Motor neuron (in vitro differentiated cells): ENCODE data around the gene TUBA1C. TPM values are rescaled to one million over a fixed set of nuclear protein-coding genes. Genes with fewer than 3 reads are reported as not detected.
"Not testable (repeated sequence)": the region's sequence is repeated elsewhere in the genome, so short reads cannot be mapped to it uniquely, and the experiment has no call there.

Experiments used
- ATAC-seq, 8 experiments: fragments of 200-7000 bp; cut with Tn5 transposase; replicated peaks in 6 of 8; 2 replicates each; pipeline ENCODE4 v1.8.0; 2021; ENCODE audit warnings: mild to moderate bottlenecking in 8 of 8, moderate library complexity in 8 of 8
- H3K27ac ChIP-seq, 2 donors: fragments of 250-450 bp; sonication (Bioruptor Pico); 2 replicates each; pipeline ENCODE4 v1.9.0; 2021; ENCODE audit warnings: antibody characterized with exemption in 2 of 2, mild to moderate bottlenecking in 2 of 2, moderate library complexity in 1 of 2
- H3K4me1 ChIP-seq, 2 donors: fragments of 250-450 bp; sonication (Bioruptor Pico); replicated peaks in 1 of 2; 2 replicates each; pipeline ENCODE4 v1.6.1; 2021; ENCODE audit warnings: antibody characterized with exemption in 2 of 2, mild to moderate bottlenecking in 2 of 2, moderate library complexity in 1 of 2
- H3K4me3 ChIP-seq, 5 donors: fragments of 250-450 bp; sonication (Bioruptor Pico); 2 replicates each; pipeline ENCODE4 v1.9.0; 2021; ENCODE audit warnings: antibody characterized with exemption in 5 of 5, mild to moderate bottlenecking in 5 of 5, moderate library complexity in 4 of 5
- WGBS, 10 experiments: fragments of 450-650 bp; shearing (Covaris generic); methylation state at CpG; one replicate each; pipeline ENCODE4 v1.0.0; 2022; 5-methylcytosine and 5-hydroxymethylcytosine counted together
- in situ Hi-C, 9 experiments: fragments of 400-800 bp; cut with MboI; loops; one replicate each; pipeline ENCODE4 v1.15.0; 2021; ENCODE audit warnings: low sequenced_read_pairs in 9 of 9, low pct_unique_long_range_greater_than_20kb in 2 of 9; ENCODE audit not compliant: unreplicated experiment in 9 of 9
- total RNA-seq, 8 experiments: library from RNA; unstranded; fragments of 300-600 nt; gene quantifications; 2 replicates each; pipeline versions ENCODE4 v1.2.3 to v1.2.4, GENCODE V29; 2022

TUBA1C gene
- total RNA-seq, 8 experiments from 2014 or later = 54.3 to 256 (median 152) TPM

GRCh38 chr12:49232940-49233841 is 31.7 kb upstream of the TUBA1C start:
- ATAC-seq = peak in 6 of 8 experiments; percentile 31 to 71 (median 62)
- peak overlapping the region; percentile 88 for H3K27ac ChIP-seq
- in situ Hi-C loops = loop anchor here in 3 of 9 experiments (25.0 kb wide), 2 partner anchors 96 to 121 kb away; partner anchors contain the start of genes TUBA1B (in 2 of the 3) and LMBR1L (in 1 of the 3)

GRCh38 chr12:49233842-49234526 is 30.9 kb upstream of the TUBA1C start:
- H3K27ac ChIP-seq = peak overlapping the region; percentile 88
- peak in 5 of 8 experiments; percentile 11 to 47 (median 23) for ATAC-seq
- peak overlapping the region; percentile 38 to 49 (median 42) for H3K4me3 ChIP-seq
- 40 to 90% (median 77%) methylated on average over 1 to 13 of the region's 19 CpGs; no CpG with 5 or more reads in 1 of the 10 experiments for WGBS, 10 experiments
- H3K4me1 ChIP-seq = peaks cover 44 to 55% of the 10 kb centered on the region in 2 donors
- in situ Hi-C loops = loop anchor here in 3 of 9 experiments (25.0 kb wide), 2 partner anchors 97 to 122 kb away; partner anchors contain the start of genes TUBA1B (in 2 of the 3) and LMBR1L (in 1 of the 3)

More at GRCh38 chr12:49232940-49233841, 31.7 kb upstream of the TUBA1C start:
- 0 to 94% (median 15%) methylated on average over 1 to 11 of the region's 25 CpGs for WGBS, 10 experiments
- Histone ChIP-seq H3K4me3 (peak overlapping the region; percentile 3 to 49 (median 17)), H3K4me1 (peaks cover 37 to 53% of the 10 kb centered on the region in 2 donors)

GRCh38 chr12:49236423-49236822 is 28.5 kb upstream of the TUBA1C start:
- 50 to 100% (median 92%) methylated on average over 1 of the region's 1 CpG; no CpG with 5 or more reads in 4 of the 10 experiments for WGBS, 10 experiments

GRCh38 chr12:49243631-49244030 is 21.3 kb upstream of the TUBA1C start:
- Histone ChIP-seq H3K27ac (no peak overlapping the region), H3K4me3 (no peak overlapping the region), H3K4me1 (peaks cover 6 to 7% of the 10 kb centered on the region in 2 donors)
- 74 to 100% (median 100%) methylated on average over 1 to 4 of the region's 5 CpGs; no CpG with 5 or more reads in 1 of the 10 experiments for WGBS, 10 experiments
- in situ Hi-C loops = loop anchor here in 3 of 9 experiments (25.0 kb wide), 2 partner anchors 106 to 131 kb away; partner anchors contain the start of genes TUBA1B (in 2 of the 3) and LMBR1L (in 1 of the 3)
- no peak for ATAC-seq

More at GRCh38 chr12:49236423-49236822, 28.5 kb upstream of the TUBA1C start:
- peak in 5 of 8 experiments; percentile 1 to 24 (median 16) for ATAC-seq
- Histone ChIP-seq H3K4me3 (no peak overlapping the region), H3K4me1 (peaks cover 39 to 40% of the 10 kb centered on the region in 2 donors), H3K27ac (no peak overlapping the region)
- in situ Hi-C loops = loop anchor here in 3 of 9 experiments (25.0 kb wide), 2 partner anchors 99 to 124 kb away; partner anchors contain the start of genes TUBA1B (in 2 of the 3) and LMBR1L (in 1 of the 3)

GRCh38 chr12:49244176-49244575 is 20.7 kb upstream of the TUBA1C start:
- Histone ChIP-seq H3K27ac (no peak overlapping the region), H3K4me1 (peaks cover under 1 to 1% of the 10 kb centered on the region in 2 donors), H3K4me3 (no peak overlapping the region)
- WGBS, 10 experiments = 83 to 100% (median 92%) methylated on average over 2 of the region's 2 CpGs; no CpG with 5 or more reads in 3 of the 10 experiments
- in situ Hi-C loops = loop anchor here in 3 of 9 experiments (25.0 kb wide), 2 partner anchors 107 to 132 kb away; partner anchors contain the start of genes TUBA1B (in 2 of the 3) and LMBR1L (in 1 of the 3)
- no peak for ATAC-seq

- Histone ChIP-seq H3K4me1 (no peaks in the 10 kb centered on the region), H3K4me3 (no peak overlapping the region), H3K27ac (no peak overlapping the region)
- 67 to 96% (median 83%) methylated on average over 1 to 5 of the region's 5 CpGs for WGBS, 10 experiments
- in situ Hi-C loops = no loop called here
- no peak for ATAC-seq
Observed at GRCh38 chr12:49251357-49251756, 13.5 kb upstream of the TUBA1C start.

- Histone ChIP-seq H3K4me1 (no peaks in the 10 kb centered on the region), H3K4me3 (no peak overlapping the region), H3K27ac (no peak overlapping the region)
- WGBS, 10 experiments = 57 to 96% (median 83%) methylated on average over 3 to 10 of the region's 11 CpGs; no CpG with 5 or more reads in 1 of the 10 experiments
- in situ Hi-C loops = no loop called here
- peak in 2 of 8 experiments; percentile 23 to 84 for ATAC-seq
Observed at GRCh38 chr12:49253033-49253623, 11.8 kb upstream of the TUBA1C start.

GRCh38 chr12:49255456-49255855 is 9.4 kb upstream of the TUBA1C start:
- H3K4me1 ChIP-seq, H3K27ac ChIP-seq, H3K4me3 ChIP-seq, ATAC-seq, in situ Hi-C loops: not testable (repeated sequence)
- WGBS, 10 experiments = 87 to 95% (median 93%) methylated on average over 3 to 7 of the region's 10 CpGs; no CpG with 5 or more reads in 5 of the 10 experiments

GRCh38 chr12:49255857-49256637 is 8.8 kb upstream of the TUBA1C start:
- H3K4me1 ChIP-seq = no peaks in the 10 kb centered on the region
- no peak overlapping the region for H3K4me3 ChIP-seq
- in situ Hi-C loops = no loop called here
- WGBS, 10 experiments = 81 to 96% (median 89%) methylated on average over 2 to 8 of the region's 11 CpGs; no CpG with 5 or more reads in 1 of the 10 experiments
- ATAC-seq = no peak
- H3K27ac ChIP-seq = no peak overlapping the region

GRCh38 chr12:49257508-49258184 is 7.2 kb upstream of the TUBA1C start:
- H3K4me3 ChIP-seq, H3K27ac ChIP-seq, H3K4me1 ChIP-seq, ATAC-seq, in situ Hi-C loops: not testable (repeated sequence)
- 82 to 100% (median 96%) methylated on average over 2 to 7 of the region's 10 CpGs for WGBS, 10 experiments

GRCh38 chr12:49259452-49259851 is 5.4 kb upstream of the TUBA1C start:
- Histone ChIP-seq H3K4me3 (no peak overlapping the region), H3K4me1 (no peaks in the 10 kb centered on the region), H3K27ac (no peak overlapping the region)
- WGBS, 10 experiments = 60 to 100% (median 91%) methylated on average over 1 to 4 of the region's 4 CpGs; no CpG with 5 or more reads in 1 of the 10 experiments
- in situ Hi-C loops = no loop called here
- peak in 3 of 8 experiments; percentile 7 to 39 (median 23) for ATAC-seq
